OCI-LY7 (cell line): ENCODE measurements around the gene NDUFC1. TPM values are rescaled to one million over a fixed set of nuclear protein-coding genes. Genes with fewer than 3 reads are reported as not detected.
A peak's percentile ranks its signal among the peaks of the same experiment; 100 is the strongest.
"Not testable (repeated sequence)": the region's sequence is repeated elsewhere in the genome, so short reads cannot be mapped to it uniquely, and the experiment has no call there.

Experiments
- BruUV-seq: library from RNA; stranded (reverse); fragments of 400-500 nt; replicated peaks from 2 replicates; lab custom pipeline; 2021; lab: Mats Ljungman, UMichigan
- CTCF ChIA-PET: fragments of 300-600 bp; sonication (Branson Sonifier 250); formaldehyde crosslinking; loops from one replicate; lab custom pipeline; 2022; ENCODE audit warnings: antibody characterized with exemption; ENCODE audit not compliant: unreplicated experiment; lab: Charles Lee
- POLR2A ChIA-PET: fragments of 300-600 bp; sonication (Branson Sonifier 250); formaldehyde crosslinking; loops from one replicate; lab custom pipeline; 2022; ENCODE audit warnings: antibody characterized with exemption; lab: Charles Lee
- DNase-seq: peaks from one replicate; pipeline ENCODE4 v3.0.0-alpha.2; 2015; ENCODE audit warnings: low spot score
- H2AFZ ChIP-seq: fragments of 200-600 bp; sonication (generic), shearing (Covaris generic); 2 replicates; pipeline ENCODE4 v1.6.1; 2014; ENCODE audit warnings: mild to moderate bottlenecking, antibody characterized with exemption, low read length, moderate library complexity
- H3K27ac ChIP-seq: fragments of 200-600 bp; sonication (generic); 2 replicates; pipeline ENCODE4 v1.5.1; 2014; ENCODE audit warnings: mixed run types, low read depth, mild to moderate bottlenecking, moderate library complexity, low read length, inconsistent platforms; ENCODE audit not compliant: poor library complexity, severe bottlenecking
- H3K36me3 ChIP-seq: fragments of 200-600 bp; sonication (generic); 2 replicates; pipeline ENCODE4 v1.6.1; 2014; ENCODE audit warnings: mild to moderate bottlenecking, antibody characterized with exemption, low read length, moderate library complexity, mixed read lengths; ENCODE audit not compliant: insufficient read depth
- H3K4me1 ChIP-seq: fragments of 200-600 bp; sonication (generic); 2 replicates; pipeline ENCODE4 v1.5.1; 2014; ENCODE audit warnings: mild to moderate bottlenecking, low read length; ENCODE audit not compliant: insufficient read depth, poor library complexity, severe bottlenecking
- H3K4me2 ChIP-seq: fragments of 200-600 bp; sonication (generic); 2 replicates; pipeline ENCODE4 v1.6.1; 2014; ENCODE audit warnings: mild to moderate bottlenecking, low read length
- H3K4me3 ChIP-seq: fragments of 200-600 bp; sonication (generic); 2 replicates; pipeline ENCODE4 v1.5.1; 2014; ENCODE audit warnings: mild to moderate bottlenecking, low read depth, low read length; ENCODE audit not compliant: poor library complexity, severe bottlenecking
- H3K79me2 ChIP-seq: fragments of 200-600 bp; sonication (generic); 2 replicates; pipeline ENCODE4 v1.6.1; 2016; ENCODE audit warnings: low read depth, mild to moderate bottlenecking, low read length, moderate library complexity, mixed read lengths; ENCODE audit not compliant: insufficient read depth
- H3K9me2 ChIP-seq: fragments of 200-600 bp; sonication (generic); 2 replicates; pipeline ENCODE4 v1.6.1; 2016; ENCODE audit warnings: mild to moderate bottlenecking, low read length, mixed read lengths; ENCODE audit not compliant: insufficient read depth
- H3K9me3 ChIP-seq: fragments of 200-600 bp; sonication (generic); 2 replicates; pipeline ENCODE4 v1.6.1; 2014; ENCODE audit warnings: mild to moderate bottlenecking, mixed run types, low read length, mixed read lengths
- H4K20me1 ChIP-seq: fragments of 200-600 bp; sonication (generic); 2 replicates; pipeline ENCODE4 v1.6.1; 2014; ENCODE audit warnings: mild to moderate bottlenecking, antibody characterized with exemption, low read length, moderate library complexity, mixed read lengths; ENCODE audit not compliant: insufficient read depth
- CTCF ChIP-seq: fragments of 200-600 bp; sonication (generic); conservative IDR thresholded peaks from 2 replicates; pipeline ENCODE4 v1.5.1; 2014; ENCODE audit warnings: mild to moderate bottlenecking, antibody characterized with exemption, low read length, moderate library complexity, mixed read lengths
- EZH2phosphoT487 ChIP-seq: fragments of 200-600 bp; sonication (generic); IDR thresholded peaks from 2 replicates; pipeline ENCODE4 v1.6.1; 2018; ENCODE audit warnings: low read depth, borderline replicate concordance, mild to moderate bottlenecking, mixed run types, antibody characterized with exemption, low read length, moderate library complexity, mixed read lengths
- intact Hi-C: fragments of 100-400 bp; cut with micrococcal nuclease; formaldehyde crosslinking; loops from one replicate; pipeline ENCODE4 v1.10.0; 2022; ENCODE audit not compliant: unreplicated experiment
- total RNA-seq, 2 experiments: library from RNA; depleted of rRNA in 1 of 2; stranded (reverse); fragments of >200 nt in 1 of 2; shearing (Covaris generic) in 1 of 2; gene quantifications; 2 replicates each; pipeline ENCODE4 v1.2.3, GENCODE V29; 2014 to 2022

The NDUFC1 gene
- total RNA-seq, 2 experiments from 2014 or later = 69.2 to 82.6 TPM

GRCh38 chr4:139265654-139266053, 36.6 kb downstream of the NDUFC1 start:
- TF ChIP-seq CTCF = no peak
- no peak for TF ChIP-seq EZH2phosphoT487
- DNase-seq = no peak
- H3K36me3 ChIP-seq = no peaks in the 10 kb centered on the region
- ChIA-PET CTCF (interaction anchor here (1.4 kb wide), 1 partner anchor 9 kb away, joined by 3 read pairs; no protein-coding TSS in a partner anchor), POLR2A (interaction anchor here (0.9 to 4.1 kb wide), 18 partner anchors 9 to 186 kb away, joined by 3 to 24 read pairs (median 6); partner anchors contain the start of genes ELF2 and NAA15)
- intact Hi-C loops = loop anchor here (2.0 kb wide), 1 partner anchor 33 kb away; no protein-coding TSS in a partner anchor
- H3K9me3 ChIP-seq = no peaks in the 10 kb centered on the region
- no peaks in the 10 kb centered on the region for H3K9me2 ChIP-seq
- H3K79me2 ChIP-seq = peaks cover 7% of the 10 kb centered on the region; the same call in 1 of the 2 replicates
- peak overlapping the region; percentile 78 for H3K27ac ChIP-seq
- H4K20me1 ChIP-seq = no peaks in the 10 kb centered on the region
- peak overlapping the region; percentile 93; the same call in 1 of the 2 replicates for H2AFZ ChIP-seq
- H3K4me1 ChIP-seq = peaks cover 39% of the 10 kb centered on the region
- peak overlapping the region; percentile 87 for H3K4me2 ChIP-seq
- peak overlapping the region; percentile 68 for H3K4me3 ChIP-seq
- BruUV-seq = no TSS peak

- intact Hi-C loops = no loop called here
- no peak for DNase-seq
- CTCF ChIA-PET = interaction anchor here (1.2 kb wide), 1 partner anchor 10 kb away, joined by 3 read pairs; no protein-coding TSS in a partner anchor
- TF ChIP-seq EZH2phosphoT487 (no peak), CTCF (no peak)
- Histone ChIP-seq H3K79me2 (no peaks in the 10 kb centered on the region), H3K9me3 (no peaks in the 10 kb centered on the region), H3K4me1 (peaks cover 42% of the 10 kb centered on the region), H3K36me3 (no peaks in the 10 kb centered on the region), H4K20me1 (no peaks in the 10 kb centered on the region), H3K27ac (no peak overlapping the region), H3K4me2 (0 out of 2 replicates have a peak overlapping the region, but pooled peaks have one; percentile 9), H2AFZ (peak overlapping the region; percentile 59), H3K9me2 (no peaks in the 10 kb centered on the region), H3K4me3 (no peak overlapping the region)
- BruUV-seq = no TSS peak
- POLR2A ChIA-PET = interaction anchor here (0.6 to 1.6 kb wide), 6 partner anchors 10 to 40 kb away, joined by 3 to 14 read pairs (median 4); no protein-coding TSS in a partner anchor
Measured at GRCh38 chr4:139256349-139256748, 45.9 kb downstream of the NDUFC1 start.

- POLR2A ChIA-PET = interaction anchor here (1.1 to 3.9 kb wide), 6 partner anchors 10 to 22 kb away, joined by 3 to 24 read pairs (median 16); no protein-coding TSS in a partner anchor
- CTCF ChIA-PET = not testable (repeated sequence)
Measured at GRCh38 chr4:139255581-139255980, 46.7 kb downstream of the NDUFC1 start.

More at GRCh38 chr4:139255581-139255980, 46.7 kb downstream of the NDUFC1 start:
- intact Hi-C loops, H3K79me2 ChIP-seq, H3K4me2 ChIP-seq, BruUV-seq, H4K20me1 ChIP-seq, H3K9me3 ChIP-seq, H3K36me3 ChIP-seq, DNase-seq, H3K27ac ChIP-seq, H3K9me2 ChIP-seq, H3K4me3 ChIP-seq: not testable (repeated sequence)
- peaks cover 42% of the 10 kb centered on the region for H3K4me1 ChIP-seq
- peak overlapping the region; percentile 59; the same call in 1 of the 2 replicates for H2AFZ ChIP-seq
